H1 (cell line): ENCODE data around the gene FDXACB1. TPM values are rescaled to one million over a fixed set of nuclear protein-coding genes. Genes with fewer than 3 reads are reported as not detected.

Source experiments
- CTCF ChIA-PET: fragments of 300-600 bp; sonication (Branson Sonifier 250); formaldehyde crosslinking; loops from one replicate; lab custom pipeline; 2021; ENCODE audit not compliant: partially characterized antibody; lab: Charles Lee
- POLR2A ChIA-PET: fragments of 300-600 bp; sonication (Branson Sonifier 250); formaldehyde crosslinking; loops from one replicate; lab custom pipeline; 2021; ENCODE audit warnings: inconsistent platforms; ENCODE audit not compliant: partially characterized antibody; lab: Charles Lee
- DNase-seq, 2 experiments: peaks; one replicate each; pipeline versions ENCODE4 v3.0.0 to v3.0.0-alpha.2; 2010 to 2022; ENCODE audit warnings: low spot score in 2 of 2, low read depth in 1 of 2, mixed read lengths in 1 of 2
- FAIRE-seq: peaks from 2 replicates; lab custom pipeline; 2011; peaks lifted over from hg19 to GRCh38; lab: Jason Lieb, UNC
- H2AFZ ChIP-seq: 2 replicates; pipeline ENCODE4 v1.8.1; 2012; ENCODE audit warnings: low read length, inconsistent platforms
- H2AK5ac ChIP-seq: 2 replicates; pipeline ENCODE4 v1.6.1; 2013; ENCODE audit warnings: low read depth, low read length
- H2BK120ac ChIP-seq: replicated peaks from 2 replicates; pipeline ENCODE3; 2013; ENCODE audit warnings: low read depth, low read length, inconsistent platforms
- H2BK12ac ChIP-seq: 2 replicates; pipeline ENCODE4 v1.6.1; 2013; ENCODE audit warnings: low read depth, low read length
- H2BK15ac ChIP-seq: 2 replicates; pipeline ENCODE4 v1.6.1; 2013; ENCODE audit warnings: low read length
- H2BK20ac ChIP-seq: 2 replicates; pipeline ENCODE4 v1.6.1; 2013; ENCODE audit warnings: low read length
- H2BK5ac ChIP-seq: 2 replicates; pipeline ENCODE4 v1.6.1; 2013; ENCODE audit warnings: low read depth, low read length
- H3K14ac ChIP-seq: 2 replicates; pipeline ENCODE4 v1.6.1; 2013; ENCODE audit warnings: inconsistent platforms; ENCODE audit not compliant: insufficient read length
- H3K18ac ChIP-seq: 2 replicates; pipeline ENCODE4 v1.6.1; 2013; ENCODE audit warnings: low read length; ENCODE audit errors: extremely low read depth
- H3K23ac ChIP-seq: 2 replicates; pipeline ENCODE4 v1.6.1; 2013; ENCODE audit warnings: inconsistent platforms; ENCODE audit not compliant: insufficient read length
- H3K23me2 ChIP-seq: 2 replicates; pipeline ENCODE4 v1.6.1; 2013; ENCODE audit warnings: low read depth, low read length
- H3K27ac ChIP-seq: 2 replicates; pipeline ENCODE4 v1.6.1; 2011; ENCODE audit warnings: low read depth, low read length, inconsistent platforms
- H3K27me3 ChIP-seq, 4 experiments: replicated peaks in 1 of 4; 1 replicate in 1 of 4; 2 replicates in 3 of 4; pipeline versions ENCODE4 v1.6.1 to v1.8.1; 2011 to 2013; ENCODE audit warnings: low read length in 3 of 4, mild to moderate bottlenecking in 3 of 4, inconsistent platforms in 2 of 4, mixed read lengths in 2 of 4, moderate library complexity in 1 of 4; ENCODE audit not compliant: control insufficient read depth in 3 of 4, insufficient read depth in 3 of 4; ENCODE audit errors: extremely low read depth in 1 of 4
- H3K36me3 ChIP-seq, 4 experiments: 2 replicates each; pipeline versions ENCODE4 v1.6.1 to v1.8.1; 2011 to 2013; ENCODE audit warnings: mild to moderate bottlenecking in 4 of 4, low read length in 3 of 4, moderate library complexity in 2 of 4, control low read depth in 1 of 4, inconsistent platforms in 1 of 4; ENCODE audit not compliant: insufficient read depth in 4 of 4, control insufficient read depth in 2 of 4
- H3K4ac ChIP-seq: replicated peaks from 2 replicates; pipeline ENCODE3; 2013; ENCODE audit warnings: low read length, low read depth, mixed read lengths, inconsistent platforms; ENCODE audit not compliant: insufficient read length
- H3K4me1 ChIP-seq, 4 experiments: replicated peaks in 1 of 4; 1 replicate in 1 of 4; 2 replicates in 3 of 4; pipeline versions ENCODE4 v1.6.1 to v1.8.1; 2011 to 2013; ENCODE audit warnings: low read length in 3 of 4, inconsistent platforms in 2 of 4, mixed read lengths in 1 of 4; ENCODE audit not compliant: insufficient read depth in 4 of 4, control insufficient read depth in 3 of 4
- H3K4me2 ChIP-seq, 2 experiments: 2 replicates each; pipeline versions ENCODE4 v1.6.1 to v1.8.1; 2011 to 2013; ENCODE audit warnings: low read depth in 2 of 2, low read length in 2 of 2, control low read depth in 1 of 2, inconsistent platforms in 1 of 2, mild to moderate bottlenecking in 1 of 2; ENCODE audit not compliant: insufficient read depth in 1 of 2
- H3K4me3 ChIP-seq, 4 experiments: fragments of 200-600, 300-600 bp in 1 of 4; sonication (generic), shearing (Covaris generic), sonication (Bioruptor Twin) in 1 of 4; 2 replicates each; pipeline versions ENCODE4 v1.5.1 to v1.8.1; 2011 to 2016; ENCODE audit warnings: low read length in 4 of 4, low read depth in 3 of 4, control low read depth in 2 of 4, inconsistent platforms in 2 of 4, mild to moderate bottlenecking in 2 of 4, mixed read lengths in 1 of 4, moderate library complexity in 1 of 4; ENCODE audit not compliant: insufficient read depth in 2 of 4; ENCODE audit errors: extremely low read depth in 1 of 4
- H3K56ac ChIP-seq: replicated peaks from 2 replicates; pipeline ENCODE3; 2013; ENCODE audit warnings: low read depth, mild to moderate bottlenecking, mixed read lengths, low read length, inconsistent platforms; ENCODE audit not compliant: insufficient read length
- H3K79me1 ChIP-seq: 2 replicates; pipeline ENCODE4 v1.6.1; 2013; ENCODE audit warnings: low read depth, low read length, control low read depth
- H3K79me2 ChIP-seq, 2 experiments: 2 replicates each; pipeline versions ENCODE4 v1.6.1 to v1.8.1; 2012 to 2013; ENCODE audit warnings: low read length in 2 of 2, mild to moderate bottlenecking in 2 of 2, inconsistent platforms in 1 of 2; ENCODE audit not compliant: insufficient read depth in 2 of 2, control insufficient read depth in 1 of 2
- H3K9ac ChIP-seq, 4 experiments: replicated peaks in 1 of 4; 1 replicate in 1 of 4; 2 replicates in 3 of 4; pipeline versions ENCODE4 v1.6.1 to v1.8.1; 2011 to 2013; ENCODE audit warnings: low read depth in 3 of 4, low read length in 3 of 4, control low read depth in 2 of 4, mild to moderate bottlenecking in 2 of 4, moderate library complexity in 2 of 4, inconsistent platforms in 1 of 4; ENCODE audit errors: extremely low read depth in 1 of 4
- H3K9me3 ChIP-seq, 2 experiments: 2 replicates each; pipeline versions ENCODE4 v1.6.1 to v1.8.1; 2012 to 2013; ENCODE audit warnings: mild to moderate bottlenecking in 2 of 2, moderate library complexity in 2 of 2, control low read depth in 1 of 2, inconsistent platforms in 1 of 2, low read depth in 1 of 2, low read length in 1 of 2, mixed read lengths in 1 of 2; ENCODE audit not compliant: insufficient read depth in 2 of 2
- H4K20me1 ChIP-seq, 2 experiments: replicated peaks in 1 of 2; 2 replicates each; pipeline versions ENCODE3 to v1.8.1; 2011 to 2013; ENCODE audit warnings: inconsistent platforms in 2 of 2, low read length in 2 of 2, mild to moderate bottlenecking in 1 of 2; ENCODE audit not compliant: insufficient read depth in 2 of 2, control insufficient read depth in 1 of 2
- H4K5ac ChIP-seq: 2 replicates; pipeline ENCODE4 v1.6.1; 2013; ENCODE audit warnings: low read length, low read depth, mixed read lengths, inconsistent platforms; ENCODE audit not compliant: insufficient read length
- H4K8ac ChIP-seq: 2 replicates; pipeline ENCODE4 v1.8.0; 2013; ENCODE audit warnings: mild to moderate bottlenecking, moderate library complexity, low read length, inconsistent platforms; ENCODE audit not compliant: insufficient read depth; ENCODE audit errors: extremely low read depth
- H4K91ac ChIP-seq: replicated peaks from 2 replicates; pipeline ENCODE3; 2013; ENCODE audit warnings: low read length, mixed read lengths, inconsistent platforms; ENCODE audit not compliant: insufficient read length
- WGBS, 2 experiments: shearing (Covaris generic) in 1 of 2; methylation state at CpG; one replicate each; pipeline versions ENCODE4 v1.1.6 to v1.1.7; 2013 to 2015; ENCODE audit warnings: low lambda C conversion rate in 2 of 2, mixed read lengths in 2 of 2, inconsistent platforms in 1 of 2, low coverage in 1 of 2, missing lambda C conversion rate in 1 of 2; ENCODE audit not compliant: insufficient replicate concordance in 2 of 2, insufficient coverage in 1 of 2, insufficient read length in 1 of 2; ENCODE audit errors: extremely low coverage in 1 of 2, missing lambda C conversion rate in 1 of 2; 5-methylcytosine and 5-hydroxymethylcytosine counted together
- polyA plus RNA-seq, 7 experiments: library from polyadenylated mRNA; depleted of rRNA in 3 of 7; stranded (reverse) in 5 of 7; unstranded in 2 of 7; fragments of >200 nt in 5 of 7; fragments of 200-250 nt in 2 of 7; gene quantifications; 1 replicate in 5 of 7; 2 replicates in 1 of 7; 4 replicates in 1 of 7; pipeline versions ENCODE4 v1.2.1 to v1.2.3, GENCODE V29; 2011 to 2013; ENCODE audit warnings: missing spikeins in 2 of 7, mixed read lengths in 2 of 7
- total RNA-seq: library from RNA; stranded (reverse); fragmentation: NEBNext Ultra II Directional; extraction: Animal tissue kit (Norgen Biotek cat#: 25700); gene quantifications from 2 replicates; pipeline ENCODE4 v1.2.1, GENCODE V29; 2021

FDXACB1 gene
- total and polyA plus RNA-seq, 2 of the 8 experiments (the other 6 are each of a cell fraction or from before 2014, with no cell fraction given) = 1.4 to 2.3 TPM

DNA sequence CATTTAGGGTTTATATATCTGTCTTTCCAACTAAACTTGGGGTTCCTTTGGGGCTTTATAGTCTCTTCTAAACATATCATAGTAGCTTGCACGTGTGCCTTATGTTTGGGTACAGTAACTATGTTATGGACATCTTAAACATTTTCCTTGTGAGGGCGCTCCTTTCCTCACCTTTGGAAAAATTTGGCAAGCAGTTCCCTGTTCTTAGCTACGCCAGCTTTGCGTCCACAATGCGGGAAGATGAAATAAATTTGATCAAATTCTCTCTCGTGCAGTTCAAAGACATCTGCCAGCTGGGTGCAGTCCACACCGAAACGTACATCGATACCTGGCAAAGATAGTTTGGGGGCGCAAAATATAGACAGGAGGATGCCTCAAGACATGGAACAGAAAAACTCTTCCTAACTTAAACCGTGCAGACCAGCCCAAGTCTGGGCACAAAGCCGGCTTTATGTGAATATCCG lies 548 bp downstream of the FDXACB1 start:
- H3K27me3 ChIP-seq = no peaks in the 10 kb centered on the region
- H3K79me2 ChIP-seq = no peaks in the 10 kb centered on the region
- peak overlapping the region; percentile 92 for H2BK5ac ChIP-seq
- DNase-seq (no peak), FAIRE-seq (peak; percentile 7)
- H2BK20ac ChIP-seq = no peak overlapping the region
- H3K4me1 ChIP-seq = no peaks in the 10 kb centered on the region
- H3K79me1 ChIP-seq = 0 out of 2 replicates have a peak, but pooled peaks cover 2% of the 10 kb centered on the region
- peak overlapping the region; percentile 24 for H4K5ac ChIP-seq
- H3K56ac ChIP-seq = peak overlapping the region; percentile 59
- peak overlapping the region; percentile 96 for H2AFZ ChIP-seq
- H4K91ac ChIP-seq = peak overlapping the region; percentile 76
- WGBS, 2 experiments = 4% methylated on average over 13 of the region's 13 CpGs; no CpG with 5 or more reads in 1 of the 2 experiments
- H2BK120ac ChIP-seq = no peak overlapping the region
- H3K27ac ChIP-seq = peak overlapping the region; percentile 70
- H3K4me3 ChIP-seq = peak overlapping the region; percentile 57 to 93 (median 82)
- no peak overlapping the region for H3K14ac ChIP-seq
- H3K23ac ChIP-seq = no peak overlapping the region
- no peak overlapping the region for H2AK5ac ChIP-seq
- H3K18ac ChIP-seq = peak overlapping the region; percentile 20; the same call in 1 of the 2 replicates
- H4K8ac ChIP-seq = peak overlapping the region; percentile 85; the same call in 1 of the 2 replicates
- ChIA-PET CTCF (interaction anchor here (0.8 to 6.2 kb wide), 17 partner anchors 13 to 515 kb away, joined by 3 to 36 read pairs (median 4); no protein-coding TSS in a partner anchor), POLR2A (interaction anchor here (1.2 kb wide), 1 partner anchor 104 kb away, joined by 4 read pairs; no protein-coding TSS in a partner anchor)
- peaks cover 2% of the 10 kb centered on the region; the same call in 1 of the 2 replicates for H3K23me2 ChIP-seq
- peak overlapping the region; percentile 80 to 95 for H3K4me2 ChIP-seq
- no peaks in the 10 kb centered on the region for H3K9me3 ChIP-seq
- peak overlapping the region; percentile 66 to 89 (median 74) for H3K9ac ChIP-seq
- no peak overlapping the region for H2BK15ac ChIP-seq
- no peaks in the 10 kb centered on the region for H4K20me1 ChIP-seq
- H3K4ac ChIP-seq = peak overlapping the region; percentile 27
- no peaks in the 10 kb centered on the region for H3K36me3 ChIP-seq
- H2BK12ac ChIP-seq = peak overlapping the region; percentile 40; the same call in 1 of the 2 replicates
